IPS-18c (cell line): ENCODE measurements around the gene AMIGO1.

Source experiments
- H3K4me3 ChIP-seq: 2 replicates; pipeline ENCODE4 v1.7.0; 2013; ENCODE audit warnings: low read depth, mild to moderate bottlenecking, low read length, moderate library complexity; ENCODE audit not compliant: insufficient read depth
- H3K9me3 ChIP-seq: one replicate; pipeline ENCODE4 v1.6.1; 2013; ENCODE audit warnings: mild to moderate bottlenecking, low read length, moderate library complexity; ENCODE audit not compliant: control insufficient read depth, insufficient read depth

Gene AMIGO1

DNA sequence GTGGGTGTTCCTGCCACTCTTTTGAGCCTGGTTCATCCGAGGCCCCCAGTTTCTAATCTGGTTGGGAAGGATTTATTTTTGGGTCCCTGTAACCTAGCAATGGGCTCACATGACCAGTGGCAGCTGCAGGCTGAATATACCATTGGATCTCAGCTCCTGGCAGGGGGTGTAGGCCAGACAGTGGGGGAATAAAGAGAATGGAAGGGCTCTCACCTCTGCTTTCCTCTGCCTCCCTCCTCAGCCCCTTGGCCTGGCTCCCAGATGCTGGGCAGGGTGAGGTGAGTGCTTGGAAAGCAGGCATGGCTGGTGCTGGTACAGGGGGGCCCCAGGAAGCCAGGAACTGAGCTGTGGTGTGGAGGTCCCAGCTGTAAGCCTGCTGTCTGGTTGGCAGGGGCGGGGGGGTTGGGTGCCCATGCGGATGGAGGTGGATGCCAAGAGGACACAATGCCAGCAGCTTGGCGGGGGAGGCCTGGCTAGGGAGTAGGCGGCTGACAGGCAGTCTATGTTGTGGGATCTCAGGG lies 26.5 kb upstream of the AMIGO1 start:
- no peaks in the 10 kb centered on the region for H3K9me3 ChIP-seq
- no peak overlapping the region for H3K4me3 ChIP-seq

GRCh38 chr1:109535481-109535880 lies 26.0 kb upstream of the AMIGO1 start:
- Histone ChIP-seq H3K9me3 (no peaks in the 10 kb centered on the region), H3K4me3 (no peak overlapping the region)

- no peaks in the 10 kb centered on the region for H3K9me3 ChIP-seq
- no peak overlapping the region for H3K4me3 ChIP-seq
Observed at GRCh38 chr1:109534307-109534858, 24.9 kb upstream of the AMIGO1 start.

DNA sequence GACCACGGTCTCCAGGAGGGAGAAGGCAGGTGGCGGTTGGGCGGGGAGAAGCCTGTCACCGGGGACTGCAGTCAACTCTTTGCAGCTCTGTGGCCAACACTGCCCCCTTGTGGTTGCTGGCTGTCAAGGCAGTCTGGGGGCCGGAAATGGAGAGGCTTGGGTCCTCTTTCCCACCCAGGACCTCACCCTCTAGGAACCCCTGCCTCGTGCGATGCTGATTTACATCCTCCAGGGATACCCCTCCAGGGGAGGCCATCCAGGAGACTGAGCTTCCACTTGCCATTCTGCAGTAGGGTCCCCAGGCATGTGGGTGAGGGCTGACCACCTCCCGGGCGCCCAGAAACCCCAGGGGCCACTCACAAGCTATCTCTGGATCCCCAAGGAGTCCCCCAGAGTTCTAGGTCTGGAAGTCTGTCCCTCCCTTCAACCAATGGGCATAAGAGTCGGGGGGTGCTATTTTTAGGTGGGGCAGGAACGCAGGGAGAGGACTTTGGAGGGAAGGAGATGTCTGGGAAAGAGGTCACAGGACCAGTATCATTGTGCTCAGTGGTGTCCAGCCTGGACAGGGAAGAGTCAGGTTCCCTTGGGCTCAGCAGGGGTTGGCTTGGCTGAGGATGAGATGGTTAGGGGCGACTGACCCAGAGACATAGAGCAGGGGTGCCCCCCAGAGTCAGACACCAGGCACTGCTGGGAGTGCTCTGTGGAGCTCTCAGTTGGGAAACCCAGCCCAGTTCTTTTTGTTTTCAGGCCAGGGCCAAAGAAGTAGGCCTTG lies 23.0 kb upstream of the AMIGO1 start:
- no peak overlapping the region; the same call in 1 of the 2 replicates for H3K4me3 ChIP-seq
- no peaks in the 10 kb centered on the region for H3K9me3 ChIP-seq

DNA sequence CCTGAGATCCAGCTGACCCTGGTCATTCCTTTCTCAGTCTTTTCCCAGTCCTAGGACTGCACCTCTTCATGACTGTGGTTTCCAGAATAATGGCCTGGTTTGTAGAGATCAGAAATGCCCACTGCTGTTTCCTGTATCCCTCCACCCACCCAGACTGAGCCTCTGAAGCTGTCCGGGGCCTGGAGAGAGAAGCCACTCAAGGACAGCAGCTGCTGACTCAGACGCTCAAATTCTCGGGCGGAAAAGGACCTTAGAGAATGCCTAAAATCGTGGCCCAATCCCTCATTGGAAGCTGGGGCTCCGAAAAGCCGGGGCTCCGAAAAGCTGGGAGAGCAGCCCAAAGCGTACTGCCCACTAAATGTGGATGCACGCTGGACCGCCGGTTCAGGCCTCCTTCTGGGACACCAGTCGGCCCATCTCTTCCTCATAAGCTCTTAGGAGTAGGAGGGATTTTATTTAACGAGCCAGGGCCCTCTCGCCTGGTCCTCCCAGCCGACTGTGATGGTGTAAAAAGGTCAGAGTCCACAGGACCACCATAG lies 22.4 kb upstream of the AMIGO1 start:
- H3K9me3 ChIP-seq: no peaks in the 10 kb centered on the region
- H3K4me3 ChIP-seq: no peak overlapping the region

- no peak overlapping the region for H3K4me3 ChIP-seq
- no peaks in the 10 kb centered on the region for H3K9me3 ChIP-seq
Observed at GRCh38 chr1:109531380-109531779, 21.9 kb upstream of the AMIGO1 start.

DNA sequence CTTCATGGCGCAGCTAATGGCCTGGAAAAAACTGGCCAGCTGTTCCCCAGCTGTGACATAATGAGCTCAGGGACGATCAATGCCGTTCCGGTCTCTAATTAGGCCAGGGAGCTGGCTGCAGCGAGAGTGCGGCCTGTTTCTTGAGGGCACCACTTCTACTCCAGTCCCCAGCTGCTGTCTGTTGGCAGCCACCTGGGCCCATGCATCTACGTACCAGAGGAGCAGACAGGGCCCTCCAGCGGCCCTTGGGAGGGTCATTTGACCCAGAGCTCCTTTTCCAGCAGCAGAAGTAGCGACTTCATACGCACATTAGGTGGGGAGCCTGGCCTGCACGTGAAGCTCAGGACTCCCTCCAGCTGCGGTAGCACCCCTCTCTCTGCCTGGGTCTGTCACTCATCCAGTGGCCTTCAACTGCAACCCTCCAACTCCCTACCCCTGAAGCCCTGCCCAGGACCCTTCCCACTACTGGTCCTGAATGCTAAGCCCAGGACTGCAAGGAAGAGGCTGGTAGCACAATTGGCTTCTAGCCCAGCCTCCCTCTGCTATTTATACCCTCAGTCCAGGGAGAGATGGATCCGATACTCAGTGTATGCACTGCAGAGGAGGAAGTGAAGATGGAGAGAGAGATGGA lies 21.0 kb upstream of the AMIGO1 start:
- H3K4me3 ChIP-seq: no peak overlapping the region
- H3K9me3 ChIP-seq: no peaks in the 10 kb centered on the region

DNA sequence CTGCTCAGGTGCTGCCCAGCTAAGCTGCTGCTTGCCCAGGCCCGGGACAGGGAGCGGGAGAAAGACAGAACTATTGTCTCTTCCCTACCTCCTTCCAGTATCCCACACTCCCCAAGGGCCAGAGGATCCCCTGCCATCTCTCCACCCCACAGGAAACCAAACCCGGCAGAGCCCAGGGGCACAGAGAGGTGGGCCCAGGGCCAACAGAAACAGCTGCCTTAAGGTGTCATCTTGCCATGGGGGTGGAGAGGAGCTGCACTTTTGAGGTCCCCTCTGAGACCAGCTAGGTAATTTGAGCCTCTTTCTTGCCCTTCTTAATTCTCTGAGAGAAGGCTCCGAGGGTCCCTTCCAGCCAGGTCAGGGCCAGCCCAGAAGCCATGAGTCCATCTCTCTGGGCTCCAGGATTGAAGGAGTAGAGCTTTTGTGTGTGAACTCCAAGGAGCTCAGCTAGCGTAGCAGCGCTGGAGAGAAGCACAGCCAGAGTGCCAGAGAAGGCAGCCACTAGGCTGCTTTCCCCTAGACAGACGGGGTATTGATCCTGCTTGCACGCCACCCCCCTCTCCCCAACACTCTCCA lies 20.4 kb upstream of the AMIGO1 start:
- H3K9me3 ChIP-seq: no peaks in the 10 kb centered on the region
- no peak overlapping the region for H3K4me3 ChIP-seq

DNA sequence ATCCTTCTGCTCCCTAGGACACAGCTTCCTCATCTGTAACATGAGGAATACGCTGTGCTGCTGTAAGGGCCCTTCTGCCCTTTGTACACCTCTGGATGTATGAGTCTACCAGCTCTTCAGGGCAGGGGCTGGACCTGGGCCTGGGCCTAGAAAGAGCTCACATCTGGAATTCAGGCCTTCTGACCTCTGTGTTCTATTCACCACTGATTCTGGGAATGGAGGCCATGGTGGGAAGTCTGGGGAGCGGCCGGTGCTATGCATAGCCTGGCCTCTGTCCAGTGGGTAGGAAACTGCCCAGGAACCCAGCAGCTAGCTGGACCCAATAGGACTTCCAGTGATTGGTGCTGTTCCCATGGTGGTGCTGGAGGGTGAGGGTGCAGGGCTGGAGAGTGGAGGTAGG lies 19.2 kb upstream of the AMIGO1 start:
- Histone ChIP-seq H3K4me3 (no peak overlapping the region), H3K9me3 (no peaks in the 10 kb centered on the region)

DNA sequence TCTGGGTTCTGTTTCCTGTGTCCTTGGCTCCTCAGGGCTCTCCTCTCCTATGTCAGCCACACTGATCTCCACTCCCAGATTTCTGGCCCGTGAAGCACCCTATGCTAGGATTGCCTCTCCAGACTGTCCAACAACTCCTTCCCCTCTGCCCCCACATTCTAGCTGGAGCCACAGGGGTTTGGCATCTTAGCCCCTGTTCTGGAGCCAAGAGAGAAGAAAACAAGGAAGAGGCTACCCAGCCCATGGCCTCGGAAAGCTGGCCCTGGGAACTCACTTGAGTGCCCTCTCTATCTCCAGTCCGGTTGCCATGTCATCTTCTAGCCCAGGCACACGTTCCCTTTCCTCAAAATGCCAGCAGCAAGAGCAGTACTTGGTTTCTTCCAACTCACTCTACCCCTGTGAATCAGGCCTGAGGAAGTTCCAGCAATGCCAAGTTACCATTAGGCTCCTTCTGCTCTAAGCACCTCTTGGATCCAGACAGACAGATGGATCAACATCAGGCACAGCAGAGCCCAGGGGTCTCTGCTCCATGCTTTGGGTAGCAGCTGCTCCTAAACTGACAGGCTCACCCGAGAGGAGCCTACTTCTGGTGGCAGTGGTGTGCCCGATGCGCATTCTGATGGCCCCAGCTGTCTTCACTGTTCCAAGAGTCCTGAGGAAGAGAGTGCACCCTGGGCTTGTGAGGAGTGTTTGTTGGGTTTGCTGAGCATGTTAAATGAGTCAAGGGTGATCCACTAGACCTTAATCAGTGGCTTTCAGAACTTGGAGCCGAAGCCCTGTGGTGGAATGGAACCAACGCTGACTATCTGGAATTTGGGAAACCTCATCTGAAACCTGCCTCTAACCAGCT lies 18.5 kb upstream of the AMIGO1 start:
- Histone ChIP-seq H3K4me3 (no peak overlapping the region), H3K9me3 (no peaks in the 10 kb centered on the region)

GRCh38 chr1:109527098-109527811 lies 17.7 kb upstream of the AMIGO1 start:
- no peak overlapping the region for H3K4me3 ChIP-seq
- no peaks in the 10 kb centered on the region for H3K9me3 ChIP-seq

- H3K9me3 ChIP-seq: no peaks in the 10 kb centered on the region
- H3K4me3 ChIP-seq: no peak overlapping the region
Observed at GRCh38 chr1:109523706-109524105, 14.2 kb upstream of the AMIGO1 start.

DNA sequence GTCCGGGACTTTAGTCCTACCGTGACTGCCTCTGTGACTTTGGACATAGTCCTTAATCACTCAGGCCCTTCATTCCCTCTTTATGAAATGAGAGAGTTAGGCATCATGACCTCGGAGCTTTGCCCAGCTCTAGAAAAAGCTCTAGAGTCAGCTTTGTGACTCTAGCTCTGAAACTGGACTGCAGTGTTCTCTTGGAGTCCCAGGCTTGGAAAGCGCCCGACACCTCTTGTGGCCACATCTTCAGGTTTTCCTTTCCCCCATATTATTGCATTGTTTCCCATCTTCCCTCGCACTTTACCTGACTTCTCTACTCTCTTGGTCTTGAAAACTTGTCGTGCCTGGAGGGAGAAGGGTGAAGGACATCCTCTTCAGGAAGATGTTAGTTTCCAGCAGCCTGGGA lies 12.5 kb upstream of the AMIGO1 start:
- Histone ChIP-seq H3K9me3 (no peaks in the 10 kb centered on the region), H3K4me3 (no peak overlapping the region)

DNA sequence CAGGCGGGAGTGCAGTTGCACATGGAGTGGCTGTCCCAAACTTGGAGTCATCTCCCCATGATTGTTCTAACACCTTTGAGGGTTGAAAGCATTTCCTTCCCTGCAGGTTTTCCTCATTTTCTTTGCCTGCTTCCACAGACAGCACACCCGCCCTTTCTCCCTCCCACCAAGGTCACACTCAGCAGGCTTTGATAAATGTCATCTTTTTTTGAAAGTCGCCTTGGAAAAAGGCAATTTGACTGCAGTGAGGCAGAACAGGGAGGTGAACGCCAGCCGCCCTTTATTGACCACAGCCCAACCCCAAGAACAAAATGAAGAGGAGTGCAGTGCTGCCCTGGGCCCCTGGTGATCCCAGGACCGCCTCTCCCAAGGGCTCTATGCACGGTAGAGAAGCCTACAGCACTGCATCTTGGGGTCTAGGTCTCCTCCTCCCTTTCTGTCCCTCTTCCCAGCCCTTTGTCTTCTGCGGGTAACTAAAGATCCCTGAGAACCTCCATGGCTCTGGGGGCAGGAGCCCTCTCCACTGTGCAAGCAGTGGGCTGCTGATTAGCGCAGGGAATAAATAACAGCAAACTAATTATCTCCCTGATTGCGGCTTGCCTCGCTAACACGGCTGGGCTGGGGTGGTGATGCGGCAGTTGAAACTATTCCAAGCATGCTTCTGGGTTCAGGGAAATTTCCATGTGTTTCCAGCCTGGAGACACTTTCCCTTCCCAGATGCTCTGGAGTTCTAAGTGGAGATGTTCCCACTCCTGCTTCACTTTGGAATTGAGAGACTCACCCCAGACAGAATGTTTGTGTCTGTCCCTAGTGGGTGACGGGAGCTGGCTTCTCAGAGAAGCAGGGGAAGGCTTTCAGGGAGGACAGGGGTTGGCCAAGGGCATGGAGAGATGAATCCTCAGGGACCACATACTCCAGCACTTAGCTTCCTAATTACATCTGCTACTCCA lies 11.8 kb upstream of the AMIGO1 start:
- no peak overlapping the region for H3K4me3 ChIP-seq

DNA sequence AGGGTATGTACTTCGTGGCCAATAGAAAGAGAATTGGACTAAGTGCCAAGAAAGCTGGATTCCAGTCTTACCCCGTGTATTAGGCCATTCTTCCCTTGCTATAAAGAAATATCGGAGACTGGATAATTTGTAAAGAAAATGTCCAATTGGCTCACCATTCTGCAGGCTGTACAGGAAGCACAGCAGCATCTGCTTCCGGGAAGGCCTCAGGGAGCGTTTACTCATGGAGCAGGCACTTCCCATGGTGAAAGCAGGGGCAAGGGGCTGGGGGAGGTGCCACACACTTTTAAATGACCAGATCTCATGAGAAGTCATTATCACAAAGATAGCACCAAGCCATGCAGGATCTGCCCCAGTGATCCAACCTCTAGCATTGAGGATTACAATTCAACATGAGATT lies 7.8 kb upstream of the AMIGO1 start:
- no peaks in the 10 kb centered on the region for H3K9me3 ChIP-seq
- H3K4me3 ChIP-seq: no peak overlapping the region

More for the DNA sequence above, 11.8 kb upstream of the AMIGO1 start:
- no peaks in the 10 kb centered on the region for H3K9me3 ChIP-seq
